Stimulated activated CD8-positive, alpha-beta memory T cell treated with anti-CD3 and anti-CD28 coated beads, Interleukin-12 subunit alpha, Interleukin-12 subunit beta, amount 100 ng/mL, for 24 hours (primary cell): ENCODE measurements around the gene PTPRN2.
"Not testable (repeated sequence)": the region's sequence is repeated elsewhere in the genome, so short reads cannot be mapped to it uniquely, and the experiment has no call there.

Source experiments
- DNase-seq: peaks from one replicate; pipeline ENCODE4 v3.0.0-alpha.2; 2020; ENCODE audit errors: extremely low read depth

The PTPRN2 gene

DNA sequence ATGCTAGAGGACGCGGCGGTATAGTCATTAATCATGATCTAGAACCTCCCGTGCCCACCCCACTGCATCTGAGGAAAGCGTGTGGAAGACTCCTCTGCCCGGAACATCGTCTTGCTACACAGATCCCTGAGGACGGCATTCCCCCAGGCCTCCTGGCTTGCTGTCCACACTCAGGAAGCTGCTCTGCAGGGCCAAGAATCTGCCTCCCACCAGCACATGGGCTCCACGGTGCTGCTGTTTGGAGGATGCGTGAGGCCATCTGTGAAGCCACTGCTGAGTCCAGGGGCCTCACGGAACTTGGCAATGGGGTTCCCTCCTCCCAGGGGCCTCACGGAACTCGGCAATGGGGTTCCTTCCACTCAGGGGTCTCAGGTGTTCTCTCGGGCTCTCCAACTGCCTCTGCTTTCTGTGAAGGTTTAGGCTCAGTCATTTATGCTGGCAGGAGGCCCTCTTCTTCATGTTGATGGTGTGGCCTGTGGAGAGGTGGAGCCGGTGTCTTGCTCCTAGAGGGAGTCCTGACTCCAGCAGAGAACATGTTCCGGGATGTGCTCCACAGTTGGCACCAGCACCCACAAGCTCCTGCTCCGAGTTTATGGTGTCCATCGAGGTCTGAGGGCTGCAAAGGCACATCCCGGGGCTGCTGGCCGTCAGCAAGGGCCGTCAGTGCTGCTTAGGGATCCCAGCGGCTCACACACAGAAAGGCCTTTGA, 977.5 kb downstream of the PTPRN2 start:
- no peak for DNase-seq

DNA sequence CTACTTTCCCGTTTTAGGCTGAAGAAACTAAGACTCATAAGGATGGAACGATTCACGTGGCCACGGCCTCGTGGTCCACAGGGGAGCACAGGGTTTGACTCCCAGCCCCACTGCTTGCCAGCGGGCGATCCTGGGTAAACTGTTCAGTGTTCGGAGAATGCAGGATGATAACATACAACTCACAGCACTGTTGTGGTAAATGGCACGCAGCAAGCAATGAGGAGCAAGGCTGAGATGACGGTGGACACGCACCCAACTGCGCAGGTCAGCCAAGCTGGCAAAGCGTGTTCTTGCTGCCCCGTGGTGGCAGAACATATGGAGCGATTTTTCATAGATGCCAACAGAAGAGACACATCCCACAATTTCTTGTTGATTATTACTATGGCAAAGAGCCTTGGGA, 978.1 kb downstream of the PTPRN2 start:
- DNase-seq: no peak

DNA sequence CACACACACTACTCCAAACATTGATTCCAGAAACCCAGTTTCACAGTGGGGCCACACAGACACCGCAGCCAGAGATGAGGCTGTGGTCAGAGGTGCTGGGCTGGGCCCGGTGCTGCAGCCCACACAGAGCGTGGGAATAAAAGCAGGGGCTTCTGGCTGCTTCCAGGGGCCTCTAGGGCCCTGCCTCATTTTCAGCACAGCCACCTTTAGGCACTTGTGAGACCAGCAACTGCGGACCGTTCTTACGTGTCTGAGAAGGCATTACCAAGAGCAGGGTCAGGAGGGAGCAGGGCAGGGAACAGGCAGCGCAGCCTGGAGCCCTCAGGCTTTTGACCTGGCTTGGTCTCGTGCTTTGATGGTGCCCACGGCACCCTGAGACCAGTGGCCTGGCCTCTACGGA, 980.4 kb downstream of the PTPRN2 start:
- no peak for DNase-seq

DNA sequence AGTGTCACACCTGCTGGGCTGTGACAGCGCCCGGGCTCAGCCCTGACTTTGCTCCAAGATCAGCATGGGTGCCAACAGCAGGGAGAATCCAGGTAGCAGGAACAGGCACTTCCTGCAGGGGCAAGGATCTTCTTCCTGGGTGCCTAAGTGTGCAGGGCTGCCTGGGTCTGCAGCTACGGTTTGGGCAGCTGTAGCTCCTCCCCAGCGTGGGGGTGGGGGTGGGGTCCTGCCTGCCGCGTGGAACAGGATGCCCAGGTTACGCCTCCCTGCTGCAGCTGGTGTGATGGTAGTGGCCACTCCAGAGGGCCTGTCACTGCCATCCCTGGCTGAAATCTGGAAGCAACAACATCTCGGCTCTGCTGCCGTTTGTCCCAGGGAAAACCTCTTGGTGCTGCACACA, 981.5 kb downstream of the PTPRN2 start:
- no peak for DNase-seq

DNA sequence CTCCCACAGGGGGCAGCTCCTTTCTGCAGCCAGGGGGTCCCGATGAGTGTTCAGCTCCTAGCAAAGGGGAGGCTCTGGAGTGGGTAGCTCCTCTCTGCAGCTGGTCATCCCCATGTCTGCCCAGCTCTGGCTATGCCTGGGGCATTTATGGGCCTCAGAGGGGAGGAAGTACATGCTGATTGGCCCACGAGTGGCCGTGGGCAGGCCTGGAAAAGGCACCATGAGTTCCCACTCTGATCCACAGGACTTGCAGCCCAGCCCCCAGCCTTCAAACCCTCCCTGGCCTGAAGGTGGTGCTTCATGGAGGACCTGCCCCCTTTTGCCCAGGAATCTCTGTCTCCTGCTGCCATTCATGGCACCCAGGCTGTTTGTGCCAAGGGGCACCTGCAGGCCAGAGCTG, 982.0 kb downstream of the PTPRN2 start:
- no peak for DNase-seq

DNA sequence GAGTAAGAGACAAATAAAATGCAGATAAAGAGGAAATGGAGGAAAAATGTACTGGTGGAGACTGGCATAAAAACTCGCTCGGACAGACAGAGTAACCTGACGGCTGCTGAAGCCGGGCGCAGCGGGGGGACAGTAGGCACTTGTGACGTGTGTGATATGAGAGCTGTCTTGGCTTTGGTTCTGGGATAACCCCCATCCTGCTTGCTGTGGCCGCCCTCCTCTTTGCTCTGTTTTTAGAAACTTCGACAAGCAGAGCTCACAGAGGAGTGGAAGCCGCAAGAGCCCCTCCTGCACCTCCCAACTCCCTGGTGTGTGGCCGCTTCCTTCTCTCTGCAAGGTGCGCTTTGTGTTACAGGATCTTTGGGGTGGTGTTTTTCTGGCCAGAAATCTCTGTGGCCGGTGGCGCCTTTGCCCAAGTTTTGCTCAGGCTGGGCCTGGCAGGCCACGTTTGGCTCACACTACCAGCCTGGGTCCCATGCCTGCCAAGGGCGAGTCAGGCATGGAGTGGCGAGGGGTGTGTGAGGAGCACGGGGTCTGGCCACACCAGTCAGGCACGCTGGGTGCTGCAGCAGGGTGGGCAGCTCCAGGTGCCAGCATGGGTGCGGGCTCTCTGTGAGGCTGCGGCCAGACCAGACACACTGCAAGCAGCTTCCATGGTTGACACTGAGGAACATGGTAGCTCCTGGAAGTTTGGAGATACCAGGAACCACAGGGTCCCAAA, 982.8 kb downstream of the PTPRN2 start:
- no peak for DNase-seq

DNA sequence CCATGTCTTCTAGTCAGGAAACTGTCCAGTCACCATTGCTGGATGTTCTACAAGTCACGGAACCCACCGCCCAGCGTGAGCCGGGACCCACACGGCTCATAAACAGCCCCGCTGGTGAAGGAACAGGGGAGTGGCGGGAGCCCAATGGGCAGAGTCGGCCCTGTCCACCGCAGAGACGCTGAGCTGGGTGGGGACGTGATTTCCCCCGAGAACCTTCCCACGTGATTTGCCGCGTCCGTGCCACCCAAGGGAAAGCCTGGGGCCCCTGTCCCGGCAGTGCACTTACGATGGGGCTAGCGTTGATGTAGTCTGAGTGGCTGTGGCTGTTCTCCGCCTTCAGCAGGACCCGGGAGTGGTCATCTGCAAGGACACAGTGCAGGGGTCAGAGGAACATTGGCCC, 983.9 kb downstream of the PTPRN2 start:
- DNase-seq: no peak

DNA sequence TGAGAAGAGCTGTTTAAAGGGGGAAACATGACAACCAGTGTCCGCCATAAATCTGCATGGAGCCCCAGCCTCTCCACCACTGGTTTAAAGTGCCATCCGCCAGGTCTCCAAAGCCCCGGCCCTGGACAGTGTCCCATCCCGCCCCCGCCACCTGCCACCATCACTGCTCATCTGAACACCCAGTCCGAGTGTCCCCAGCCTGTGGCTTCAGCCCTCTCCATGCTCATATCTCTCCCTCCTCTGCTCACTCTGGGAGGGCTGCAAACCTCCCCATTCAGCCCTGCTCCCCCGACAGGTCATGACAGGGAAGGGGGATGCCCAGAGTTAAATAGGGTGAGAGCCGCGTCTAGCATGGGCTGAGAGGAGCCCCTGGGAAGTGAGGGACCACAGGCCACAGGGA, 984.6 kb downstream of the PTPRN2 start:
- no peak for DNase-seq

DNA sequence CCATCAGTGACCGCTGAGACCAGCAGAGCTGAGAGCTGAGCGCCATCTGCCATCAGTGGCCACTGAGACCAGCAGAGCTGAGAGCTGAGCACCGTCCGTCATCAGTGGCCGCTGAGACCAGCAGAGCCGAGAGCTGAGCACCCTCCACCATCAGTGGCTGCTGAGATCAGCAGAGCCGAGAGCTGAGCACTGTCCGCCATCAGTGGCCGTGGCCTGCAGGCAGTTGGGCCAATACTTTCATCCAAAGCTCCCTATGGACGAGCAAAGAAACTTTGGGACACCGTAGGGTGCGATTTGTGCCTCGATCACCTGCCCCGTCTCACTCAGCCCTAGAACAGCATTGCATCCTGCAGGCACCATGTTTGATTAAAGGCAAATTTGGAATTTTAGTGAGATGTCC, 985.0 kb downstream of the PTPRN2 start:
- no peak for DNase-seq

DNA sequence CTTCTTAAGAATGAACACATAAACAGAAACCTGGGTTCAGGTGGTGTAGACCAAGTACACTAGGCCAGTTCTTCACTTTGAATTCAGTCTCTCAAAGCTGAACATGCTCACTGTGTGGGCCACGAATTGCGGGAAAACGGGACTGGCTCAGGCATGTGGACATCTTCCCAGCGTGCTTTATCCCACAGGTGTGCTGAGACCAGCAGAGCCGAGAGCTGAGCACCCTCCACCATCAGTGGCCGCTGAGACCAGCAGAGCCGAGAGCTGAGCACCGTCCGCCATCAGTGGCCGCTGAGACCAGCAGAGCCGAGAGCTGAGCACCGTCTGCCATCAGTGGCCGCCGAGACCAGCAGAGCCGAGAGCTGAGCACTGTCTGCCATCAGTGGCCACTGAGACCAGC, 985.5 kb downstream of the PTPRN2 start:
- no peak for DNase-seq

DNA sequence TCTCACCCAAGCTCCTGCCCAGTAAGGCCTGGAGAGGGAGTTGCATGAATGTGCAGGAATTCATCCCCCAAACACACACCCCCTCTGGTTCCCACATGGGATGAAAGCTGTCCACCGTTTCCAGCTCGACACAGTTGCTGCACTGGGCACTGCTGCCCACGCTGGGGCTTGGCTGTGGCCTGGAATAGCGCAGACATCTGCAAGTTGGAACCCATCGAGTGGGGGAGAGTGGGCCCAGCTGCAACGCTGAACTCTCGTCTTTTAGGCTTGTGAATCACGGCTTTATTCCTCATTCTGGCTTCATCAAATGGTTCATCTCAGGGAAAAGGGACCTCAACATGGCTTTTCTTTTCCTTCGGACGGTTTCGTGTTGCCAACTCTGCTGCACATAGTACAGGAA, 986.1 kb downstream of the PTPRN2 start:
- no peak for DNase-seq

DNA sequence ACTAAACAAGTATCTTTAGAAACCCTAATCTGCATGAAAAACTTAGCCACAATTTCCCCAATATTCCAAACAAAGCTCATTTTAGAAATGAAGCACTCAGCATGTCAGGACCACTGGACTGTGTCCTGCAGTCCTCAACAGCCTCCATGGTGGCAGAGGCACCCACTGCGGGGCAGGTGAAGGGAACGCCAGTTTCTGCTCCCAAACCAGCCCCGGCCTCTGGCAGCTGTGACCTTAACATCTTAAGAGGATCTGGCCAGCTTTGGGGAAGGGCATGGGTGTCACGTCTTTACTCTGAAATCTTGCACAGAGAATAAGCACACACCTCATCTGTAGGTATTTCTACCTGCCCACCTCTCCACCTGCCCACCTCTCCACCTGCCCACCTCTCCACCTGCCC, 988.1 kb downstream of the PTPRN2 start:
- no peak for DNase-seq

DNA sequence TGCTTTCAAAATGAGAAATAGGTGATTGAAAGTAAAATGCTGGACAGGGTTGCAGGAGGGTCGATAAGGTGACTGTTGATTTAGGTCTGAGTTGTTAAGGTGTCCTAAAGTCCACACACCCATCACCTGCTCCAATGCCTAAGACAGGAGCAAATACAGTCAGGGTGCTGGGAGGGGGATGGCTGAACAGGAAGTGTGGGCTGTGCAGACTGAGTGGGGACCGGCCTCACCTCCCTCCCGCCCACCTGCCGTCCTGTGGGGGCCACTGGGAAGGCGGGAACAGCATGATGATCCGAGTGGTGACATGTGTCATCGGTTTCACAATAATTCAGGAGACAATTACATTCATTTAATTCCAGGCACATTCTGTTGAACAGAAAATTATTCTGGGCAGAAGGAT, 990.1 kb downstream of the PTPRN2 start:
- DNase-seq: no peak

DNA sequence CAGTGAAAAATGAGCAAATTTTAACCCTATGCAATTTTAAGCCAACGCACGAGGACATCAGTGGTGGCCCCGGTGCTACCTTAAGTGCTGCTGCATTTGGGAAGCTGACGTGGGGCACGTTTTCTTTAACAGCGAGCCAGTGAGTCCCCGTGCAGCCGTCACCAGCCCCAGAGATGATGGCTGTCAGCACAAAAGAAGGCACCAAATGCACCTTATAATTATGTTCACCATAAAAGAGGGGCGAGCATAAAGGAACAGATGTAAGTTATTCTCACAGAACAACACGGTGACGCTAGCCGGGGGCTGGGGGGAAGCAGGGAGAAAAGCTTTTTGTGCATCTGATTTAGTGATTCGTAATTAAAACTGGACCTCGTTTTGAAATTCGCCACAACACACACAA, 990.7 kb downstream of the PTPRN2 start:
- no peak for DNase-seq

DNA sequence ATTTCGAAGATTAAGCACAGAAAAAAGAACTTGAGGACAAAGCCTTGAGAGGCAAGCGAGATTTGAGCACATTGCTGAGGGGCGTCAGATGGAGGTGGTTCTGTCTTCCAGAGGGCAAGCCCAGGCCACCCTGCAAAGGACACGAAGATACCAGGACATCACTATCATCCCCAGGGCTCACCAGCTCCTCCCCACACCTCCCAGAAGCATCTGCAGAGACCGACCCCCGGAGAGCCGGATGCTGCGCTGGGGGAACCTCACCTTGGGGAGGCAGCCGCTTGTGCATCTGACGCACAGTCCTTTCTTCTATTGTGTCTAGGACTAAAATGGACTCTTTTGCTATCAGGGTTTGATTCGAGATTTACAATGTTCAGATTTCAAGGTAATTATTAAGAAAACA, 991.2 kb downstream of the PTPRN2 start:
- no peak for DNase-seq

DNA sequence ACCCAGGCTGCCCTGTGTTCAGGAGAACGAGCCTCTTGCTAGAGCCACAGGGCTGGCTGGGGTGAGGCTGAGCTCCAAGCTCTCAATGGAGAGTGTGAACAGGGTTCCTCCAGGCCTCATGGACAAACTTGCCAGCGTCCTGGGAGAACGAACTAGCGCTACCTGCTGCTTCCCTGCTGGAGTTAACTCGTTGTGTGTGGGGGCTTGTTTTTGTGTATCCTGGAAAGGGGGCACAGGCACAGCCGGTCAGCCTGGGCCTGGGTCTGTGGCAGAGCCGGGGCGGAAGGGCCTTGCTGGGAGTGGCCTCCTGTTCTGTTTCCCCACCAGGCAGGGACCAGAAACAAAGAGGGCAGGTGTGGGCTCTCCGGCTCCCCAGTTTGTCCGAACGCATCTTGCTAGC, 991.6 kb downstream of the PTPRN2 start:
- no peak for DNase-seq

DNA sequence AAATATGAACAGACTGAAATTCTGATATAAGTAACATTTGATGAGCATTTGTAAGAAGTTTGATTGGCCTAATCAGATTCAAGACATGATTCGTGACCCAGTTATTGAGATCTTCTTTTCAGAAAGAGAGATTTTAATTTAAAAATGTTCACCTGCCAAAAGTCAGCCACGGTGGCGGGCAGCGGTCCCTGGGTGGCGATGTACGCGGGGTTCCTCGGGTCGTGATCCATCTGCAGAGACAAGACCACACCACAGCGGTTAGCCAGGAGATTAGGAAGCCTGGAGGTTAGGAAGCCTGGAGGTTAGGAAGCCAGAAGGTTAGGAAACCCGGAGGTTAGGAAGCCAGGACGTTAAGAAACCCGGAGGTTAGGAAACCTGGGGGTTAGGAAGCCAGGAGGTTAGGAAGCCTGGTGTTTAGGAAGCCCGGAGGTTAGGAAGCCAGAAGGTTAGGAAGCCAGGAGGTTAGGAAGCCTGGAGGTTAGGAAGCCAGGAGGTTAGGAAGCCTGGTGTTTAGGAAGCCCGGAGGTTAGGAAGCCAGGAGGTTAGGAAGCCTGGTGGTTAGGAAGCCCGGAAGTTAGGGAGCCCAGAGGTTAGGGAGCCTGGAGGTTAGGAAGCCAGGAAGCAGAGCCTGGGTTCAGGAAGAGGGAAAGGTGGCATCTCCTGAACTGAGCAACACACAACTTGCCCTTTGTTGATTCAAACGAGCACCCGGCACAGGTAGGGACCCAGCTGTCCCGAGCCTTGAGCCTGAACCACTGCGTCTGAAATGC, 992.4 kb downstream of the PTPRN2 start:
- no peak for DNase-seq

DNA sequence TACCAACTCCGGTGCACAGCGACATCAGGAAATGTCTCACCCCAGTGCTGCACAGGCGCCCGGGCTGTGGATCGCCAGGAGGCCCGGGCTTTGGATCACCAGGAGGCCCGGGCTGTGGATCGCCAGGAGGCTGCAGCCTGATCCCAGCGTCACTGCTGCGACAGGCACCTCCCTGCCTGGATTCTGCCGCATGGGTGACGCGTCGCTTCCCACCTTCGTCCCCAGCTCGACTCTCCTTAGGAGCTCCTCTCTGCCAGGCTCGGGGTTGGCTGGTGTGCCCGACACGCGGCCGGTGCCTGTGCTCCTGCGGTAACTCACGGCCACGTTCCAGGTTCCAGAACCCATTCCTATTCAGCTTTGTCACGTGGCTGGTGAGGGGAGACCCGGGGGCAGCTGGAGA, 993.3 kb downstream of the PTPRN2 start:
- no peak for DNase-seq

DNA sequence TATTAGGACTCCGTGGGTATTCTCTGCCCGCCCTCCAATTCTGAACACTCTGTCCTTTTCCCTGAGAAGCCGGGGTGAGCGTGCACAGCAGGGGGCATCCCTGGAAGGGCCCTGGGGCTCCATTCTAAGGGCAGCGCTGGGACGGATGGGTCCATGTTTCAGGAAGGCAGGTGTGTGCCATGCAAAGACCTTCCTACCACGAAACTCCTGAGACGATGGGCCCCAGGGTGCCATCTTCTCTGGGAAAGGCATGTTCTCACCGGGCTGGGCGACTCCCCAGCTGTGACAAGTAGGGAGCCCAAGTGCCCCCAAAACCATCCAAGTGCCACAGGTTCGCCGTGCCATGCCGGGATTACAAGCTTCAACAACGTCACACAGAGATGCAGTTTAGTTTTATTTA, 994.1 kb downstream of the PTPRN2 start:
- no peak for DNase-seq

DNA sequence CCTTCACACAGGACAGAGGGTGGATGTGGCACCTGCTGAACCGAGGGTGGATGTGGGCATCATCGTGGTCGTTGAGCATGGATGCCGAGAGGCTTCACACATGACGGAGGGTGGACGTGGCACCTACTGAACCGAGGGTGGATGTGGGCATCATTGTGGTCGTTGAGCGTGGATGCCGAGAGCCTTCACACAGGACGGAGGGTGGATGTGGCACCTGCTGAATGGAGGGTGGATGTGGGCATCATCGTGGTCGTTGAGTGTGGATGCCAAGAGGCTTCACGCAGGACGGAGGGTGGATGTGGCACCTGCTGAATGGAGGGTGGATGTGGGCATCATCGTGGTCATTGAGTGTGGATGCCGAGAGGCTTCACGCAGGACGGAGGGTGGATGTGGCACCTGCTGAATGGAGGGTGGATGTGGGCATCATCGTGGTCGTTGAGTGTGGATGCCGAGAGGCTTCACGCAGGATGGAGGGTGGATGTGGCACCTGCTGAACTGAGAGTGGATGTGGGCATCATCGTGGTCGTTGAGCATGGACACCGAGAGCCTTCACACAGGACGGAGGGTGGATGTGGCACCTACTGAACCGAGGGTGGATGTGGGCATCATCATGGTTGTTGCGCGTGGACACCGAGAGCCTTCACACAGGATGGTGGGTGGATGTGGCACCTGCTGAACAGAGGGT, 994.8 kb downstream of the PTPRN2 start:
- DNase-seq: not testable (repeated sequence)

DNA sequence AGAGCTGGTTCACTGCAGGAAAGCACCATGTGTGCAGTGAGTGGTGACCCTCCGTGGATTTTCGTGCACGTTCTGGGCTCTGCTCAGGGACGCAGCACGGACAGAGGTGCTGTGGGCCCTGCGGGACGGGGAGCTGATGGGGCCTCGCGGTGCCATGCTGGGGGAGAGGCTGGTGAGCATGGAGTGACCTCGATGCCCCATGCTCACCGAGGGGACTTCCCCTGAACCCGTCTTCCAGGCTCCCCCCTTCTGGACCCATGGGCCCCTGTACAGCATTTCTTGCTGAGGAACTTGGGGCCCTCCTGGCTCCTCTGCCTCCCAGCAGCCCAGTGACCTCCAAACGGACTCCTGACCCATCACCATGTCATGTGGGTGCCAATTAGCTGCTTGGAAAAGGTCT, 997.1 kb downstream of the PTPRN2 start:
- DNase-seq: no peak

DNA sequence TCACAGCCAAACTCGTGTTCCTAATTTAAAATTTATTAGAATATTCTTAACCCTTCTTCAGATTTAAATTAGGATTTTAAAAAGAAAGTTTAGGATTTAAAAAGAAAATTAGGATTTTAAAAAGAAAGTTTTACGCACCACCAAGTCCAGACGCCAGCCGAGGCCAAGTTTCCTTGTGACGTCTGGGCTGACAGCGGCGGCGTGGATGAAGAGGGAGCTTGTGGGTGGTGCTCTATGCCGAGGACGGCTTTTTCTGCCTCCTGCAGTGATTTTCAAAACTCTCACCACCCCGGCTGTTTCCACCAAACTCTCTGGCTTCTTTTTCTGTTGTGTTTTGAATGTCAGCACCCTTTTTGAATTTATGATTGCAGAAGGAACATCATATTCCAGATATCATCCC, 997.9 kb downstream of the PTPRN2 start:
- DNase-seq: no peak
